HG03060 (cell line): ENCODE measurements around the gene GALNS.
"Not testable (repeated sequence)": the region's sequence is repeated elsewhere in the genome, so short reads cannot be mapped to it uniquely, and the experiment has no call there.

Experiments
- ATAC-seq: cut with Tn5 transposase; IDR thresholded peaks from one replicate; pipeline ENCODE4 v1.9.1; 2021; ENCODE audit warnings: low read depth, moderate number of reproducible peaks; ENCODE audit not compliant: unreplicated experiment

Gene GALNS

GRCh38 chr16:88840600-88841215 is 16.0 kb downstream of the GALNS start:
- ATAC-seq, result no peak

GRCh38 chr16:88839745-88840599 is 16.8 kb downstream of the GALNS start:
- no peak for ATAC-seq

- ATAC-seq, result no peak
These were observed 17.7 kb downstream of the GALNS start for GRCh38 chr16:88839026-88839529.

GRCh38 chr16:88838566-88838965 is 18.2 kb downstream of the GALNS start:
- no peak for ATAC-seq

- no peak for ATAC-seq
These were observed 18.9 kb downstream of the GALNS start for GRCh38 chr16:88837806-88838205.

- no peak for ATAC-seq
These were observed 20.0 kb downstream of the GALNS start for GRCh38 chr16:88836791-88837190.

- no peak for ATAC-seq
These were observed 20.9 kb downstream of the GALNS start for GRCh38 chr16:88835818-88836217.

- no peak for ATAC-seq
These were observed 21.4 kb downstream of the GALNS start for GRCh38 chr16:88835383-88835782.

- ATAC-seq, result no peak
These were observed 22.1 kb downstream of the GALNS start for GRCh38 chr16:88834670-88835069.

GRCh38 chr16:88833086-88833485 is 23.7 kb downstream of the GALNS start:
- ATAC-seq, result no peak

GRCh38 chr16:88831838-88832237 is 24.9 kb downstream of the GALNS start:
- no peak for ATAC-seq

GRCh38 chr16:88830783-88831182 is 26.0 kb downstream of the GALNS start:
- no peak for ATAC-seq

- no peak for ATAC-seq
These were observed 26.5 kb downstream of the GALNS start for GRCh38 chr16:88830258-88830657.

GRCh38 chr16:88828711-88829110 is 28.0 kb downstream of the GALNS start:
- ATAC-seq, result no peak

GRCh38 chr16:88827727-88828126 is 29.0 kb downstream of the GALNS start:
- no peak for ATAC-seq

GRCh38 chr16:88826070-88826840 is 30.5 kb downstream of the GALNS start:
- ATAC-seq, result no peak

GRCh38 chr16:88825146-88825545 is 31.6 kb downstream of the GALNS start:
- no peak for ATAC-seq

GRCh38 chr16:88824256-88825077 is 32.3 kb downstream of the GALNS start:
- no peak for ATAC-seq

GRCh38 chr16:88823646-88824045 is 33.1 kb downstream of the GALNS start:
- ATAC-seq, result not testable (repeated sequence)
